K562 (cell line): ENCODE data around the gene PARS2. TPM values are rescaled to one million over a fixed set of nuclear protein-coding genes. Genes with fewer than 3 reads are reported as not detected.
A peak's percentile ranks its signal among the peaks of the same experiment; 100 is the strongest.

Source experiments
- ARHGAP35 ChIP-seq: fragments of 450-650 bp; IDR thresholded peaks from 2 replicates; pipeline ENCODE4 v1.6.1; 2018; ENCODE audit not compliant: partially characterized antibody
- CEBPB ChIP-seq: fragments of 450-650 bp; IDR thresholded peaks from 2 replicates; pipeline ENCODE4 v1.6.1; 2016; ENCODE audit warnings: missing genetic modification characterization, missing compliant biosample characterization
- CEBPG ChIP-seq, 3 experiments: fragments of 200-800 bp in 1 of 3; sonication (Bioruptor generic) in 1 of 3; sonication (generic) in 1 of 3; formaldehyde crosslinking in 1 of 3; IDR thresholded peaks in 2 of 3; conservative IDR thresholded peaks in 1 of 3; 2 replicates each; pipeline versions ENCODE4 v1.6.1 to v1.8.0; 2016 to 2022; ENCODE audit warnings: missing compliant biosample characterization in 2 of 3, missing genetic modification characterization in 2 of 3, mild to moderate bottlenecking in 1 of 3, missing genetic modification reagents in 1 of 3
- CHD2 ChIP-seq: IDR thresholded peaks from 2 replicates; pipeline ENCODE4 v1.6.1; 2011; ENCODE audit warnings: low read depth, low read length
- EHMT2 ChIP-seq: fragments of 450-650 bp; IDR thresholded peaks from 2 replicates; pipeline ENCODE4 v1.6.1; 2018; ENCODE audit warnings: antibody characterized with exemption
- ELF2 ChIP-seq: fragments of 250-450 bp; sonication (Bioruptor Pico); IDR thresholded peaks from 2 replicates; pipeline ENCODE4 v1.5.0; 2021; ENCODE audit warnings: mild to moderate bottlenecking
- ETV1 ChIP-seq: fragments of 450-650 bp; conservative IDR thresholded peaks from 2 replicates; pipeline ENCODE4 v1.6.1; 2016; ENCODE audit warnings: missing genetic modification characterization, control low read depth, low read depth, missing compliant biosample characterization
- MAFF ChIP-seq: IDR thresholded peaks from 2 replicates; pipeline ENCODE4 v1.6.1; 2012; ENCODE audit warnings: low read length, improper control_type of control experiment
- NFE2L1 ChIP-seq: fragments of 450-650 bp; IDR thresholded peaks from 2 replicates; pipeline ENCODE4 v1.6.1; 2016; ENCODE audit warnings: missing genetic modification characterization, low read depth, mild to moderate bottlenecking, missing compliant biosample characterization, moderate library complexity, borderline replicate concordance
- RAD21 ChIP-seq, 2 experiments: fragments of 250-450 bp in 1 of 2; fragments of 450-650 bp in 1 of 2; sonication (Bioruptor Pico) in 1 of 2; formaldehyde crosslinking in 1 of 2; IDR thresholded peaks in 1 of 2; conservative IDR thresholded peaks in 1 of 2; 2 replicates each; pipeline versions ENCODE4 v1.4.0 to v1.8.0; 2020 to 2022; ENCODE audit warnings: mild to moderate bottlenecking in 2 of 2, moderate library complexity in 1 of 2
- SIN3A ChIP-seq, 2 experiments: fragments of 150-350 bp in 1 of 2; IDR thresholded peaks; 2 replicates each; pipeline ENCODE4 v1.6.1; 2011 to 2016; ENCODE audit warnings: borderline replicate concordance in 2 of 2, low read depth in 2 of 2, low read length in 2 of 2, mild to moderate bottlenecking in 2 of 2, moderate library complexity in 2 of 2; ENCODE audit not compliant: control insufficient read depth in 1 of 2
- ZBTB8A ChIP-seq: fragments of 450-650 bp; IDR thresholded peaks from 2 replicates; pipeline ENCODE4 v1.6.1; 2018; ENCODE audit warnings: mild to moderate bottlenecking, moderate library complexity; ENCODE audit not compliant: partially characterized antibody
- ZNF347 ChIP-seq: fragments of 450-650 bp; formaldehyde crosslinking; IDR thresholded peaks from 2 replicates; pipeline ENCODE4 v1.4.0; 2020; ENCODE audit warnings: low read depth, mild to moderate bottlenecking, moderate library complexity
- ZNF408 ChIP-seq: fragments of 250-450 bp; sonication (Bioruptor Pico); IDR thresholded peaks from 2 replicates; pipeline ENCODE4 v1.4.0; 2020; ENCODE audit warnings: low read depth, mild to moderate bottlenecking, moderate library complexity
- polyA plus RNA-seq, 8 experiments: library from polyadenylated mRNA; depleted of rRNA in 4 of 8; stranded (reverse) in 5 of 8; unstranded in 3 of 8; fragments of >200 nt; fragmentation: Nextera tagmentation in 2 of 8; fragmentation: Illumina TruSeq in 1 of 8; extraction: Ambion mirVana in 2 of 8; extraction: Trizol in 1 of 8; gene quantifications; 2 replicates each; pipeline versions ENCODE4 v1.2.1 to v1.2.3, GENCODE V29; 2011 to 2014; ENCODE audit warnings: inconsistent platforms in 1 of 8, missing spikeins in 1 of 8
- total RNA-seq, 7 experiments: library from RNA; depleted of rRNA in 6 of 7; stranded (reverse); fragments of >200 nt in 6 of 7; fragmentation: Illumina TruSeq in 2 of 7; extraction: Trizol in 2 of 7; gene quantifications; 2 replicates each; pipeline versions ENCODE4 v1.2.1 to v1.2.3, GENCODE V29; 2011 to 2021; ENCODE audit warnings: low replicate concordance in 1 of 7
- TF ChIP-seq, protein P1 (sequence below): fragments of 450-650 bp; IDR thresholded peaks from one replicate; pipeline ENCODE4 v1.6.1; 2018; ENCODE audit warnings: mild to moderate bottlenecking, moderate library complexity; ENCODE audit not compliant: partially characterized antibody
- TF ChIP-seq, protein P2 (sequence below): sonication (generic); formaldehyde crosslinking; IDR thresholded peaks from 2 replicates; pipeline ENCODE4 v1.8.1; 2023; ENCODE audit warnings: mild to moderate bottlenecking, missing genetic modification reagents
- TF ChIP-seq, protein P3 (sequence below): fragments of 450-650 bp; IDR thresholded peaks from 2 replicates; pipeline ENCODE4 v1.6.1; 2014; ENCODE audit warnings: low read depth, mild to moderate bottlenecking, moderate library complexity, borderline replicate concordance
- TF ChIP-seq, protein P4 (sequence below): fragments of 250-450 bp; sonication (Bioruptor Pico); IDR thresholded peaks from 2 replicates; pipeline ENCODE4 v1.8.0; 2021; ENCODE audit warnings: moderate library complexity, mild to moderate bottlenecking, inconsistent platforms
- TF ChIP-seq, protein P5 (sequence below): sonication (generic); formaldehyde crosslinking; IDR thresholded peaks from 2 replicates; pipeline ENCODE4 v1.8.0; 2022; ENCODE audit warnings: mild to moderate bottlenecking, missing genetic modification reagents

The PARS2 gene
- total and polyA plus RNA-seq, 9 of the 15 experiments (the other 6 are each of a cell fraction or from before 2014, with no cell fraction given) = 6.3 to 12.4 (median 7.9) TPM

DNA sequence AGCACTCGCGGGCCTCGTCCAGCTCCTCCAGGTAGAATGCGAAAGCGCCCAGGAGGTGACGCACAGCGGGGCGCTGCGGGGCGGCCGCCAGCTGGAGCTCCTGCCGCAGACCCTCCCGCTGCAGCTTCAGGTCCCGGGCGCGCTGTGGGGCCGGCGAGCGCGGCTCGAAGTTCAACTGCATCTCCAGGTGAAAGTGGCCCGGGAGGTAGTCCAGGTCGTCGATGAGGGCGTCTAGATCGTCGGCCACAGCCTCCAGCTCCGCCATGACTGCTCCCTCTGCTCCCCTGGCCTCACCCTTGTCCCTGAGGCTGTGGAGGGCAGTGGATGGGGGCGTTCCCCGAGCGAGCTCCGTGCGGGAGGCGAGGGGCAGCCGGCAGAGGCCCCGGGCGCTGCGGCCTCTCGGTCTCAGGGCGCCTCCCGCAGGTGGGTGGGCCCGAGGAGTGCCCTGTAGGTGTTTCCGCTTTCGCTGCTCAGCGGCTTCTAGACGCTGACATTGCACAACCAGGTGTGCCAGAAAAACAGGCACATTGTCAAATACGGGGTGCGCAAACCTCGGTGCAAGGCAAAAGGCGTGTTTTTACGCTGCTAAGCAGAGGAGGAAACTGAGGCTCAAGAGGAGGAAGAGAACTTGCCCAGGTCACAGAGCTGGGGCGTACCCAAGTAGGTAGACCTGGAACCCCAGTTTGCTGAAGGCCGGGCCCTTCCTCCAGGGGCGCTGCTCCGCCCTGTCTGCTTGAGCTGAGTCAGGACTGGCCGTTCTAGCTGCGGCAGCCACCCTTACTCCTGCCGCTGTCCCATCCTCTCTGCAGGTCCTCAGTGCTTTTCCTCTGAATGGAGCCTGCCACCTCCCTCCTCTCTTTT is 36.8 kb upstream of the PARS2 start, which contains the start of gene TTC22 (continued):
- TF ChIP-seq RAD21 (CRISPR knock-in tag; conservative IDR thresholded peaks at IDR 0.05 in 1 of 2, IDR thresholded peaks at IDR 0.05 in 1 of 2) (peak in 1 of 2 experiments; percentile 50; a peak in 2 of 4 replicates), ZBTB8A (no peak), SIN3A (IDR thresholded peaks at IDR 0.05; ENCODE audit: borderline replicate concordance in 2 of 2, control insufficient read depth in 1 of 2, low read depth in 2 of 2, low read length in 2 of 2) (no peak), MAFF (0 out of 2 replicates have a peak, but pooled peaks have one; percentile 19), ELF2 (CRISPR knock-in tag) (no peak), EHMT2 (peak; percentile 37; the same call in 1 of the 2 replicates), NFE2L1 (no peak), ETV1 (tag) (no peak), CEBPG (CRISPR knock-in tag; IDR thresholded peaks at IDR 0.05) (peak; percentile 75), CEBPG (tag; conservative IDR thresholded peaks at IDR 0.05 in 1 of 2, IDR thresholded peaks at IDR 0.05 in 1 of 2) (peak; percentile 65 to 88), CHD2 (no peak), ZNF408 (CRISPR knock-in tag) (no peak), ZNF347 (CRISPR knock-in tag) (no peak), ARHGAP35 (no peak), CEBPB (tag) (peak; percentile 98)
- TF ChIP-seq, protein P1, sequence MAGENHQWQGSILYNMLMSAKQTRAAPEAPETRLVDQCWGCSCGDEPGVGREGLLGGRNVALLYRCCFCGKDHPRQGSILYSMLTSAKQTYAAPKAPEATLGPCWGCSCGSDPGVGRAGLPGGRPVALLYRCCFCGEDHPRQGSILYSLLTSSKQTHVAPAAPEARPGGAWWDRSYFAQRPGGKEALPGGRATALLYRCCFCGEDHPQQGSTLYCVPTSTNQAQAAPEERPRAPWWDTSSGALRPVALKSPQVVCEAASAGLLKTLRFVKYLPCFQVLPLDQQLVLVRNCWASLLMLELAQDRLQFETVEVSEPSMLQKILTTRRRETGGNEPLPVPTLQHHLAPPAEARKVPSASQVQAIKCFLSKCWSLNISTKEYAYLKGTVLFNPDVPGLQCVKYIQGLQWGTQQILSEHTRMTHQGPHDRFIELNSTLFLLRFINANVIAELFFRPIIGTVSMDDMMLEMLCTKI = no peak
- TF ChIP-seq, protein P2, sequence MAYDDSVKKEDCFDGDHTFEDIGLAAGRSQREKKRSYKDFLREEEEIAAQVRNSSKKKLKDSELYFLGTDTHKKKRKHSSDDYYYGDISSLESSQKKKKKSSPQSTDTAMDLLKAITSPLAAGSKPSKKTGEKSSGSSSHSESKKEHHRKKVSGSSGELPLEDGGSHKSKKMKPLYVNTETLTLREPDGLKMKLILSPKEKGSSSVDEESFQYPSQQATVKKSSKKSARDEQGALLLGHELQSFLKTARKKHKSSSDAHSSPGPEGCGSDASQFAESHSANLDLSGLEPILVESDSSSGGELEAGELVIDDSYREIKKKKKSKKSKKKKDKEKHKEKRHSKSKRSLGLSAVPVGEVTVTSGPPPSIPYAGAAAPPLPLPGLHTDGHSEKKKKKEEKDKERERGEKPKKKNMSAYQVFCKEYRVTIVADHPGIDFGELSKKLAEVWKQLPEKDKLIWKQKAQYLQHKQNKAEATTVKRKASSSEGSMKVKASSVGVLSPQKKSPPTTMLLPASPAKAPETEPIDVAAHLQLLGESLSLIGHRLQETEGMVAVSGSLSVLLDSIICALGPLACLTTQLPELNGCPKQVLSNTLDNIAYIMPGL (CRISPR knock-in tag) = no peak
- TF ChIP-seq, protein P3, sequence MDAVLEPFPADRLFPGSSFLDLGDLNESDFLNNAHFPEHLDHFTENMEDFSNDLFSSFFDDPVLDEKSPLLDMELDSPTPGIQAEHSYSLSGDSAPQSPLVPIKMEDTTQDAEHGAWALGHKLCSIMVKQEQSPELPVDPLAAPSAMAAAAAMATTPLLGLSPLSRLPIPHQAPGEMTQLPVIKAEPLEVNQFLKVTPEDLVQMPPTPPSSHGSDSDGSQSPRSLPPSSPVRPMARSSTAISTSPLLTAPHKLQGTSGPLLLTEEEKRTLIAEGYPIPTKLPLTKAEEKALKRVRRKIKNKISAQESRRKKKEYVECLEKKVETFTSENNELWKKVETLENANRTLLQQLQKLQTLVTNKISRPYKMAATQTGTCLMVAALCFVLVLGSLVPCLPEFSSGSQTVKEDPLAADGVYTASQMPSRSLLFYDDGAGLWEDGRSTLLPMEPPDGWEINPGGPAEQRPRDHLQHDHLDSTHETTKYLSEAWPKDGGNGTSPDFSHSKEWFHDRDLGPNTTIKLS = peak; percentile 57; the same call in 1 of the 2 replicates
- TF ChIP-seq, protein P4, sequence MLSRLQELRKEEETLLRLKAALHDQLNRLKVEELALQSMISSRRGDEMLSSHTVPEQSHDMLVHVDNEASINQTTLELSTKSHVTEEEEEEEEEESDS (CRISPR knock-in tag) = no peak
- TF ChIP-seq, protein P5, sequence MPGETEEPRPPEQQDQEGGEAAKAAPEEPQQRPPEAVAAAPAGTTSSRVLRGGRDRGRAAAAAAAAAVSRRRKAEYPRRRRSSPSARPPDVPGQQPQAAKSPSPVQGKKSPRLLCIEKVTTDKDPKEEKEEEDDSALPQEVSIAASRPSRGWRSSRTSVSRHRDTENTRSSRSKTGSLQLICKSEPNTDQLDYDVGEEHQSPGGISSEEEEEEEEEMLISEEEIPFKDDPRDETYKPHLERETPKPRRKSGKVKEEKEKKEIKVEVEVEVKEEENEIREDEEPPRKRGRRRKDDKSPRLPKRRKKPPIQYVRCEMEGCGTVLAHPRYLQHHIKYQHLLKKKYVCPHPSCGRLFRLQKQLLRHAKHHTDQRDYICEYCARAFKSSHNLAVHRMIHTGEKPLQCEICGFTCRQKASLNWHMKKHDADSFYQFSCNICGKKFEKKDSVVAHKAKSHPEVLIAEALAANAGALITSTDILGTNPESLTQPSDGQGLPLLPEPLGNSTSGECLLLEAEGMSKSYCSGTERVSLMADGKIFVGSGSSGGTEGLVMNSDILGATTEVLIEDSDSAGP (CRISPR knock-in tag) = no peak
